Activated T-helper 1 cell treated with Interleukin-2 at 50 U/mL for 16 hours (primary cell): ENCODE results near the gene ORAI3.

Experiments used
- DNase-seq: peaks from one replicate; pipeline ENCODE4 v3.0.0-alpha.2; 2020; ENCODE audit warnings: low read depth

ORAI3 gene

GRCh38 chr16:30948667-30949649 lies at the start of gene ORAI3:
Gene ORAI3, plus strand, starts transcription at chr16:30949068. Its CDS starts 222 bp downstream, at chr16:30949290.
- DNase-seq: peak; percentile 37

GRCh38 chr16:30899794-30900193 lies 49.1 kb upstream of the ORAI3 start:
- no peak for DNase-seq

GRCh38 chr16:30900588-30900987 lies 48.3 kb upstream of the ORAI3 start:
- no peak for DNase-seq

DNA sequence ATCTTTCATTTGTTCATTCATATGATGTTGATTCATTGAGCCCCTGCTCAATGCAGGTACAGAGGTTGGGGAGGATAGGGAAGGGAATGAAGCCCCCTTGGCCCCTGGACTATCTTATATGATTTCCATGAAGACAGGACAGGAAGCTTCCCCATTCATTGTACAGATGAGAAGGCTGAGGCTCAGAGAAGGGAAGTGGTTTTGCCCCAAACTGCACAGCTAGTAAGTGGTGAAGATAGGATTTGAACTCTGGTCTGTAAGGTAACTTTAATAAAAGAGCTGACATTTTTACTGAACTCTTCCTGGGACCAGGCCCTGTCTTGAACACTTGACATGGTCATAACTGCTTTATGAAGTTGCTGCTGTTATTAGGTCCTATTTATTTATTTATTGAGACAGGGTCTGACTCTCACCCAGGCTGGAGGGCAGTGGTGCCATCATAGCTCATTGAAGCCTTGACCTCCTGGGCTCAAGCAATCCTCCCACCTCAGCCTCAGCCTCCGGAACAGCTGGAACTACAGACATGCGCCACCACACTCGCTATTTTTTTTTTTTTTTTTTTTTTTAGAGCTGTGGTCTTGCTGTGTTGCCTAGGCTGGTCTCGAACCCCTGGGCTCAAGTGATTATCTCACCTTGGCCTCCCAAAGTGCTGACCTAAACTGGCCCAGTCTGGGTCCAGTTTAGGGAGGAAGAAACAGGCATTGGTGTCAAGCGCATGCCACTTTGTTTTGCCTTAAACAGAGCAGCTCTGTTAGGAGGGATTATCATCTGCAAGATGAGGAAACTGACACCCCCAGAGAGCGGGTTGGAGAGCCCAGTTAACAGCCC lies 47.5 kb upstream of the ORAI3 start:
- no peak for DNase-seq

GRCh38 chr16:30902029-30902972 lies 46.6 kb upstream of the ORAI3 start:
- DNase-seq: peak; percentile 43

DNA sequence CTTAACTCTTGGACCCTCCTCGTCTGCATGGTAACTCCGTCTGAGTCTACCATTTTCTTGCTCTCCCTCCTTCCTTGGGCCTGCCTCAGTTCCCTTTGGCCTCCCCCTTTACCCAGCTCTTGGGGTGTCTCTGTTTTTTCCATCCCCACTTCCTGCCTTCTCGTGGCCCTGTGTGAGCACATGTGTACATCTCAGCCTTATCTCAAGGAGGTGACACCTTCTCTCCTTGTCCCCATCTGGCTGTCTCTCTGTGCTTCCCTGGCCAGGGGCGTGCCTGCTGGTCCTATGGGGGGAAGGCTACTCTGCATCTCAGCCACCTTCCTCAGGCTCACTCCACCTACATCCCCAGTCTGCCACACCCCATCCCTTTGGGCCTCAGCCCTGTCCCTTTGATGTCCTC lies 45.9 kb upstream of the ORAI3 start:
- no peak for DNase-seq

- no peak for DNase-seq
These were observed 45.3 kb upstream of the ORAI3 start for GRCh38 chr16:30903596-30903995.

DNA sequence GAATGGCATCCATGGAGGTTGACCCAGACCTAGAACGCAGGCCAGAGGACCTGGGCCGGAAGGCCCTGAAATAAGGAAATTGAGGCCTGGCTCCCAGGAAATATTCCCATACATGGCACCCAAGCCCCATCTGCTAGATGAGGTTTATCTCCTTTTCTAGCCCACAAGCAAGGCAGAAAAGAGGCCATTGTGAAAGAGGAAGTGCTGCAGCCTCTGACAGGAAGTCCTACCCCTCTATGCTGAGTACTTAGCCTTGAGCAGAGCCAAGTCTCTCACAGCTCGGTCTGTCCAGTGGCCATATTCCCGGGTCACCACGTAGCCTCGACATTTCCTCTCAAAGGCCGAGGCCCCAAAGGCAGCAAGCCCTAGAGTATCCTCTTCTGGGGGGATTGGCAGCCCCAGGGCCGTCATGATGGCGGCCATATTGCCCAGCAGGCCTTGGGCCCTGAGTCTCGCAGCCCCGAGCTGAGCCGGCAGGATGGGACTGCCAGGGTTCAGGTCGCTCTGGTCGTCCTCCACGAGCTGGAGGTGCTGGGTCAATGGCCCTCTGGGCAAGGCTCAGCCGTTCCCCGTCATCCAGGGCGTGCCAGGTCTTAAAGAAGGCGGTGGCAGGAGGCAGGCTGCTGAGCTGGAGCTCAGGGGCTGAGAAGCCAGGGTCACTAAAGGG lies 44.6 kb upstream of the ORAI3 start:
- no peak for DNase-seq

- no peak for DNase-seq
These were observed 41.8 kb upstream of the ORAI3 start for GRCh38 chr16:30907064-30907463.

DNA sequence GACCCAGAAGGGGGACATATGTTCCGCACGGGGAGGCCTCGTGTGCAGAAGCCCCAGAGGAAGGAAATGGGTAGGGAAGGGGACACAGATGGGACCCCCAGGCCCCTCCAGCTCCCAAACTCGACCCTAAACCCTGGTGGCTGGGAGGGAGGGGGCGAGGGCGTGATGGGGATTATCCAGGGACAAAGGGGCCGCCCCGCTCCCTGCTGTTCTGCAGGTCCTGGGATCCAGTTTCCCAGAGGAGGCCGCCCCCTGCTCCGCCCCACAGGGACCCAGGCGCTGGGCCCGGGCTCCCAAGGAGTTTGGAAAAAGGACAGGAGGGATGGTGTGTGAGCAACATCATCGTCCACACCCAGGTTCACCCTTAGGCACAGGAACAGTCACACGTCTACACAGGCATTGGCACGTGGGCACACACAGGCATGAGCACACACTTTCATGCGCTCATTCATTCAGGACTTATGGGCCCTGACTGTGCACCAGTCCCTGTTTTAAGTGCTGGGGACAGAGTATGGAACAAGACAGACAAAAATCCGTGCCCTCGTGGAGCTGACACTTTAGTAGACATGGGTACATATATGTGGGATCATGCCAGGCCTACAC lies 38.3 kb upstream of the ORAI3 start:
- no peak for DNase-seq

GRCh38 chr16:30912794-30913412 lies 36.0 kb upstream of the ORAI3 start:
- DNase-seq: no peak

GRCh38 chr16:30914830-30915229 lies 34.0 kb upstream of the ORAI3 start:
- DNase-seq: no peak

DNA sequence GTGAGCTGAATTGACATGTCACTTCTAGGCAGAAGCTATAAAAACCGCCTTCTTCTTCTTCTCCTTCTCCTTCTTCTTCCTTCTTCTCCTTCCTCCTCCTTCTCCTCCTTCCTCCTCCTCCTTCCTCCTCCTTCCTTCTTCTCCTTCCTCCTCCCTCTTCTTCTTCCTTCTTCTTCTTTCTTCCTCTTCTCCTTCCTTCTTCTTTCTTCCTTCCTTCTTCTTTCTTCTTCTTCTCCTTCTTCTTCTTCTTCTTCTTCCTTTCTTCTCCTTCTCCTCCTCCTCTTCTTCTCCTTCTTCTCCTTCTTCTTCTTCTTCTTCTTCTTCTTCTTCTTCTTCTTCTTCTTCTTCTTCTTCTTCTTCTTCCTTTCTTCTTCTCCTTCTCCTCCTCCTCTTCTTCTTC lies 30.3 kb upstream of the ORAI3 start:
- no peak for DNase-seq

GRCh38 chr16:30920891-30921290 lies 28.0 kb upstream of the ORAI3 start:
- no peak for DNase-seq

DNA sequence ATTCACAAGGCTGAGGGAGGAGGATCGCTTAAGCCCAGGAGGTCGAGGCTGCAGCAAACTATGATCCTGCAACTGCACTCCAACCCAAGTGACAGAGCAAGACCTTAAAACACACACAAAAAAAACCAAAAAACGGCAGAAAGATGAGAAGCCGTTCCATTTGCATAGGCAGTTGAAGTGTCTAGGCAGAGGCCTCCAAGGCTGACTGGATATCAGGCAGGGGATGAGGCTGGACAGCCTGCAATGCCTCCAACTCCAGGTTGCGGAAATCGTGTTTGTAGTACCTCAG lies 27.5 kb upstream of the ORAI3 start:
- DNase-seq: no peak

DNA sequence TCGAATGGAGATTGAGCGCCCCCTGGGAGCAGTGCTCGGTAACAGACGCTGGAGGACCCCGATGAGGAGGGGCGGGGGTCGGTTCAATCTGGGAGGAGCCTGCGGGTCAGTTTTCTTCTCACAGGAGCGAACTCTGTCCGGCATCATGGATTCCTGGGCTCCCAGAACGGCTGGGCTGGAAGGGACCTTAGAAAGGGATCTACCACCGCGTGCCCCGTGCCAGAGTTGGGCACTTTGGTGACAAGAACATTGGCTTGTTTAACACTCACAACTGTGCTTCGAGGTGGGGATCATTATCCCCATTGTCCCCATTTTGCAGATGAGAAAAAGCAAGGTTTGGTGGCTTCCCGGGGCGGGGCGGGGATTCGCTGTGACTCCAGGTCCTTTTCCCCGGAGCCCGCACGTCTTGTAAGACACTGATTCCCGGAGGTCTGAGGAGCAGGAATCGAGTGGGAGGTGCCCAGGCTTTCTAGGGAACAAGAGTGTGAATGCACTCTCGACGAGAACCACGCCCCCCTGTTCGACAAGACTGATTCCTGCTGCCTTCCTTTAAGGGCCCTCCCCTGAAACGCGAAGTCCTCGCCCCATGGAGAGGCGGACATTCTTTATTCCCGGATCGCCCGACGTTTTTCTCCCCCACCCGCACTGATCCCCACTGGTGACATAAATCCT lies 27.0 kb upstream of the ORAI3 start:
- peak; percentile 76 for DNase-seq

DNA sequence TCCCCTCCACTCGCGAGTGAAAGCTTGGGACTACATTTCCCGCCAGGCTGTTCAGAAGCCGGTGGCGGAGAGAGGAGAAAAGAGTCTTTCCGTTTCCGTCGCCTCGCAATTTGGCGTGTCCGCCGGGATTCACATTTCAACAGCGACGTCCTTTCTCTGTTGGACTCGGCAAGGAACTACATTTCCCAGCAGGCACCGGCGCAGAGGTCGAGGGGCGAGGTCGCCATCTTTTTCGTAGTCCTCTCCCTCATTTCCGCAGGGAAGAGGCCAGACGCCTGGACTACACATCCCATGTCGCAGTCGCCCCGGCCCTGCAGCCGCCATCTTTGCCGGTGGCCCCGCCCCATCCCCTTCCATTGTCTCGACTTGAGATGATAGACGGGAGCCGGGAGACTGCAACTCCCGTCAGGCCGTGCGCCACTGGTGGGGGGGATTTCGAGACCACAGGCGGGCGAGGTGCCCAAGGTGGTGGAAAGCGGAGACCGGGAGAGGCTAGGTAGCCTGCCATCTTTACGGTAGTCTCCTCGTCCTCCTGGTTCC lies 26.4 kb upstream of the ORAI3 start:
- peak; percentile 98 for DNase-seq

DNA sequence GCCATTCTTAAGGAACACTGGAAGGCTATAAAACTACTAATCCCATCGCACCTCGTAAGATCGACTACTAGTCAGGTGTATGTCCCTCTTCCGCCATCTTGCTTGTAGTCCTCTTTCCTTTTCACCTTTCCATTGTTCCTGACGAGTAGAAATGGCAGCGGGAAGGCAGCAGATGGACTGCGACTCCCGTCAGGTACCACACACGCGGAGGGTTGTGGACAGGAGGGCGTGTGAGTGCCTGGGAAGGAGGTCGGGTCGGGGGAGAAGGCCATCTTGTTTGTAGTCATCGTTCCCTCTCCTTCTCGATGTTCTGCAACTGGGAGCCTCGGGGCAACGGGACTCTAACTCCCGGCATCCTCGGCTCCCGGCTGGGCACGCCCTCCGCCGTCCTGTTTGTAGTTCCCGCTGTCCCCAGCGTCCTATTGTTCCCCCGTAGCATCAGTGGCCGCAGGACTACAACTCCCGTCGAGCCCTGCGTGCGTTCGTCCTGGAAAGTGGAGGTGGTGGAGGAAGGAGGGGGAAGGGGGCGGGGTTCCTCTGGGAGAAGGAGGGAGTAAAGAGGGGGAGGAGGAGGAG lies 25.8 kb upstream of the ORAI3 start:
- DNase-seq: peak; percentile 92

DNA sequence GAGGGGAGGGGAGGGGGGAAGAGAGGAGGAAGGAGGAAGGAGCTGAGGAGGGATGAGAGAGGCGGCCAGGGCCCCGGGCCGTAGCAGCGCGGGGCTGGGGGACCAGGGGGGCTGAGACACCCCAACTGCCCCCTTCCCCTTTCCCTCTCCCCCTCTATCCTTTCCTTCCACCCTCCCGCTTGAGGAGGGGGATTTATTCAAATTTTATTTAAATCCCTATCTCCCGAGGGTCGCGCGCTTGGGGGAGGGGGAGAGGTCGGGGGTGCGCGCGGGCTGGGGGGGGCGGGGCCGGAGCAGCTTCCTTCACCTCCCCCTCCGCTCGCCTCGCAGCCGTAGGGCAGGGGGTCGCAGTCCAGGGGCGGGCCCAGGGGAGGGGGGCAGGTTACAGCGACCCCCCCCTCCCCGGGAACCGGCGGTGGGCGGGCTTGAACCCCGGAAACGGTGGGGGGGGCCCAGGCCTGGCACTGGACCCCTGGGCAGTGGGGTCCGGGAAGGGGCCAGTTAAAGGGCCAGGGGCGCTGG lies 25.3 kb upstream of the ORAI3 start, which contains the start of gene FBXL19:
FBXL19 (plus strand) TSS at position 19 of the 522 bp plus-strand sequence. CDS start 2,183 bp downstream, outside the sequence.
- no peak for DNase-seq
